ENCODE results near the gene FXYD6. TPM values are rescaled to one million over a fixed set of nuclear protein-coding genes. Genes with fewer than 3 reads are reported as not detected.

FXYD6 gene
- total and polyA plus RNA-seq, 8 donors, result 12.7 to 187 (median 40.6) TPM

DNA sequence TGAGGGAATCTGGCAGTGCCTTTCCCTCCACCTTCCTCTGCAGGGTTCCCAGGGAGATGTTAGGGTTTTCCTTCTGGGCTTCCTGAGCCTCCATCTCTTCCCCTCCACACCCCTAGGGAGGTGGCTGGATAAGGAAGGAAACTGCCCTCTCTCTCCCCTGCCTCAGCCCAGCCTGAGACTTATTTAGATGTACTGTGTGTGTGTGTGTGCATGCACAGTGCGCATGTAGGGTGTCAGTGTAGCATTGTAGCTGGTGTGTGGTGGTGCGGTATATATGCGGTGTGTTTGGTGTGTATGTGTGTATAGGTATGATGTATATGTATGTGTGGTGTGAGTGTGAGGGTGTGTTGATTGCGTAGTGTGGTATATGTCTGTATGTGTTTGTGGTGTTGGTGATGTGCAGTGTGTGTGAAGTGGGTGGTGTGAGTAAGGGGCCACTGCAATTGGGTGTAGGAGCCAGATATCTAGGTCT lies 1.5 kb downstream of the FXYD6 start:
- intact Hi-C loops (cut with DNase I; ENCODE audit: low total_unique reads), result no loop called here
- H3K27me3 ChIP-seq, result peaks cover 0 to 85% (median 37%) of the 10 kb centered on the region in 3 donors
- 74 to 86% (median 83%) methylated on average over 4 of the region's 4 CpGs for WGBS, 5 donors
- DNase-seq, result peak in 1 of 2 donors; percentile 21
- H3K27ac ChIP-seq, result peak overlapping the region in 4 of 5 donors; percentile 35 to 90 (median 66)
- TF ChIP-seq POLR2A (IDR thresholded peaks at IDR 0.05), result no peak
- TF ChIP-seq EP300 (IDR thresholded peaks at IDR 0.05), result no peak
- TF ChIP-seq POLR2AphosphoS5 (IDR thresholded peaks at IDR 0.05), result no peak
- no peak for TF ChIP-seq CTCF (IDR thresholded peaks at IDR 0.05)
- no peaks in the 10 kb centered on the region for H3K36me3 ChIP-seq
- peak overlapping the region; percentile 31 to 61 (median 57) for H3K4me3 ChIP-seq
- H3K9me3 ChIP-seq, result no peaks in the 10 kb centered on the region
- peaks cover 31 to 78% (median 52%) of the 10 kb centered on the region in 4 donors for H3K4me1 ChIP-seq

GRCh38 chr11:117874253-117874909 lies 2.1 kb downstream of the FXYD6 start:
- peak overlapping the region in 4 of 5 donors; percentile 35 to 90 (median 66) for H3K27ac ChIP-seq
- H3K4me3 ChIP-seq, result peak overlapping the region; percentile 18 to 60 (median 42)
- peak in 1 of 2 donors; percentile 19 for DNase-seq
- no peaks in the 10 kb centered on the region for H3K9me3 ChIP-seq
- no peaks in the 10 kb centered on the region for H3K36me3 ChIP-seq
- peaks cover 31 to 84% (median 55%) of the 10 kb centered on the region in 4 donors for H3K4me1 ChIP-seq
- intact Hi-C loops (cut with DNase I; ENCODE audit: low total_unique reads), result no loop called here
- H3K27me3 ChIP-seq, result peaks cover 0 to 80% (median 35%) of the 10 kb centered on the region in 3 donors
- WGBS, 5 donors, result 44 to 51% (median 49%) methylated on average over 15 to 16 of the region's 16 CpGs
- no peak for TF ChIP-seq POLR2A (IDR thresholded peaks at IDR 0.05)
- TF ChIP-seq EP300 (IDR thresholded peaks at IDR 0.05), result no peak
- TF ChIP-seq CTCF (IDR thresholded peaks at IDR 0.05), result no peak
- no peak for TF ChIP-seq POLR2AphosphoS5 (IDR thresholded peaks at IDR 0.05)

GRCh38 chr11:117873828-117874125 lies 2.7 kb downstream of the FXYD6 start:
- intact Hi-C loops (cut with DNase I; ENCODE audit: low total_unique reads), result no loop called here
- Histone ChIP-seq H3K4me1 (peaks cover 31 to 90% (median 57%) of the 10 kb centered on the region in 4 donors), H3K27ac (peak overlapping the region in 4 of 5 donors; percentile 35 to 90 (median 66)), H3K27me3 (peaks cover 0 to 73% (median 31%) of the 10 kb centered on the region in 3 donors), H3K9me3 (no peaks in the 10 kb centered on the region), H3K4me3 (peak overlapping the region in 1 of 4 donors; percentile 60), H3K36me3 (no peaks in the 10 kb centered on the region)
- TF ChIP-seq CTCF (IDR thresholded peaks at IDR 0.05), result no peak
- no peak for TF ChIP-seq EP300 (IDR thresholded peaks at IDR 0.05)
- TF ChIP-seq POLR2AphosphoS5 (IDR thresholded peaks at IDR 0.05), result no peak
- DNase-seq, result no peak
- 77 to 85% (median 80%) methylated on average over 8 of the region's 8 CpGs for WGBS, 5 donors

DNA sequence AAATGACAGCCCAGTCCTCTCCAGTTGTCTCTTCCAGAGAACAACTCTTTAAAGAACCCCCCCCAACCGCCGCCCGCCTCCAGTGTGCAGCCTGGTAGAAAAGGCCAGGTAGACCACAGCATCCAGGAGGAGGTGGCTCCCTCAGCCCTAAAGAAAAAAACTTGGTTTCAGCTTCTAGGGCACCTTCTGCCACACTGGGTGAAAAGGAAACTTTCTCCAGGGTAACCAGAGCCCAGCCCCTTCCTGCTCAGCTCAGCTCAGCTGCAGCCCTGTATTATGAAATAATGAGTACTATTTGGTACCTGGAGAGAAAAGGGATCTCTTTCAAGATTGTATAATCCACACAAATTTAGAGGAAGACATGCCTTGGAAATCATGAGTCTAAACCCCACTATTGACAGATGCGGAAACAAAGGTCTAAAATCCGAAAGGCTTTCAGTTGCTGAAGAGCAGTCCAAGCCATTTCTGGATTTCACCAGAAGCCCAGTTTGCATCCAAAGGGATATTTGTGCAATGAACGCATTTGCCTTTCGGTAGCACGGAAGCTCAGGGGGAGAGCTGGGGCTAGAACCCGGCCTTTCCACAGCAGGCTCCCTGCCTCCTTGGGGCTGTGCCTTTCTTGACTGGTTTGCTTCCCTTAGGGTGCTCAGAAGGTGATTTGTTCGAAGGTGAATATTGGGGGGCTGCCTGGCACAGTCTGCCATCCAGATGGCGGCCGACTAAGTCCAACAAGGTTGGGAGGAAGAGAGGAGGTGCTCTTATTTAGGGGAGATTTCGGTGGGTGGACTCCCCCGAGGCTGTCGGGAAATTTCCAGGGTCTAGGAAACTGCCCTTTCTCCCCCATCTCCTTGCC lies 3.3 kb downstream of the FXYD6 start:
- no peaks in the 10 kb centered on the region for H3K36me3 ChIP-seq
- H3K27me3 ChIP-seq, result peaks cover 0 to 68% (median 31%) of the 10 kb centered on the region in 3 donors
- intact Hi-C loops (cut with DNase I; ENCODE audit: low total_unique reads), result no loop called here
- H3K4me1 ChIP-seq, result peaks cover 31 to 95% (median 57%) of the 10 kb centered on the region in 4 donors
- TF ChIP-seq CTCF (IDR thresholded peaks at IDR 0.05) (no peak), POLR2AphosphoS5 (IDR thresholded peaks at IDR 0.05) (no peak), EP300 (IDR thresholded peaks at IDR 0.05) (no peak), POLR2A (IDR thresholded peaks at IDR 0.05) (no peak)
- H3K9me3 ChIP-seq, result no peaks in the 10 kb centered on the region
- H3K4me3 ChIP-seq, result no peak overlapping the region
- peak overlapping the region in 4 of 5 donors; percentile 35 to 90 (median 66) for H3K27ac ChIP-seq
- DNase-seq, result no peak
- WGBS, 5 donors, result 79 to 87% (median 82%) methylated on average over 15 of the region's 15 CpGs

Measured in stomach (tissue), 9 donors.